Neural cell (in vitro differentiated cells): Measurements from ENCODE around the gene TMEM247. TPM values are rescaled to one million over a fixed set of nuclear protein-coding genes. Genes with fewer than 3 reads are reported as not detected.

ENCODE experiments used
- H2AFZ ChIP-seq: fragments of 200-600, 300-800 bp; sonication (generic), shearing (Covaris generic); 2 replicates; pipeline ENCODE4 v1.6.0; 2014; ENCODE audit warnings: low read depth, mild to moderate bottlenecking, antibody characterized with exemption, low read length, moderate library complexity
- H3F3A ChIP-seq: fragments of 200-600 bp; shearing (Covaris generic); 2 replicates; pipeline ENCODE4 v1.6.1; 2016; ENCODE audit warnings: mild to moderate bottlenecking, moderate library complexity, mixed read lengths, antibody characterized with exemption, low read length; ENCODE audit not compliant: insufficient read depth, poor library complexity, severe bottlenecking
- H3K27ac ChIP-seq: fragments of 200-600, 300-800 bp; sonication (generic), shearing (Covaris generic); 2 replicates; pipeline ENCODE4 v1.5.1; 2014; ENCODE audit warnings: mild to moderate bottlenecking, low read length, moderate library complexity
- H3K27me3 ChIP-seq: fragments of 300-800, 200-600 bp; sonication (generic), shearing (Covaris generic); 2 replicates; pipeline ENCODE4 v1.6.0; 2014; ENCODE audit warnings: mild to moderate bottlenecking, low read depth, low read length, moderate library complexity; ENCODE audit not compliant: insufficient read depth
- H3K36me3 ChIP-seq: fragments of 300-800, 200-600 bp; sonication (generic), shearing (Covaris generic); 2 replicates; pipeline ENCODE4 v1.5.1; 2014; ENCODE audit warnings: mild to moderate bottlenecking, antibody characterized with exemption, low read length, moderate library complexity; ENCODE audit not compliant: insufficient read depth
- H3K4me2 ChIP-seq: fragments of 300-800, 200-600 bp; sonication (generic), shearing (Covaris generic); 2 replicates; pipeline ENCODE4 v1.6.0; 2014; ENCODE audit warnings: mild to moderate bottlenecking, low read length
- H3K4me3 ChIP-seq: fragments of 300-800, 200-600 bp; sonication (generic), shearing (Covaris generic); 2 replicates; pipeline ENCODE4 v1.5.1; 2014; ENCODE audit warnings: mild to moderate bottlenecking, low read length, moderate library complexity
- H3K79me2 ChIP-seq: fragments of 200-600 bp; shearing (Covaris generic); replicated peaks from 2 replicates; pipeline ENCODE4 v1.6.0; 2014; ENCODE audit warnings: mild to moderate bottlenecking, low read length, moderate library complexity; ENCODE audit not compliant: insufficient read depth
- H3K9ac ChIP-seq: fragments of 300-800, 200-600 bp; sonication (generic), shearing (Covaris generic); 2 replicates; pipeline ENCODE4 v1.6.1; 2016; ENCODE audit warnings: mild to moderate bottlenecking, low read length, mixed read lengths
- H3K9me2 ChIP-seq: fragments of 200-600 bp; shearing (Covaris generic); 2 replicates; pipeline ENCODE4 v1.6.1; 2016; ENCODE audit warnings: mild to moderate bottlenecking, low read length, mixed read lengths; ENCODE audit not compliant: insufficient read depth
- H3K9me3 ChIP-seq: fragments of 200-600, 300-800 bp; sonication (generic), shearing (Covaris generic); 2 replicates; pipeline ENCODE4 v1.6.1; 2016; ENCODE audit warnings: mild to moderate bottlenecking, mixed run types, low read length, moderate library complexity, mixed read lengths
- H4K20me1 ChIP-seq: fragments of 200-600 bp; shearing (Covaris generic); 2 replicates; pipeline ENCODE4 v1.6.1; 2016; ENCODE audit warnings: mild to moderate bottlenecking, mixed run types; ENCODE audit not compliant: insufficient read depth
- EP300 ChIP-seq: fragments of 450-650 bp; conservative IDR thresholded peaks from 2 replicates; pipeline ENCODE4 v1.6.1; 2014; ENCODE audit warnings: antibody characterized with exemption, mild to moderate bottlenecking, moderate library complexity; ENCODE audit not compliant: poor library complexity, severe bottlenecking
- EZH2 ChIP-seq: fragments of 200-600, 300-800 bp; shearing (Covaris generic), sonication (generic); IDR thresholded peaks from 2 replicates; pipeline ENCODE4 v1.6.1; 2014; ENCODE audit warnings: antibody characterized with exemption, low read length, borderline replicate concordance, mild to moderate bottlenecking; ENCODE audit not compliant: insufficient read depth, poor library complexity, severe bottlenecking
- MXI1 ChIP-seq: fragments of 450-650 bp; conservative IDR thresholded peaks from 2 replicates; pipeline ENCODE4 v1.6.1; 2014; ENCODE audit warnings: antibody characterized with exemption, mild to moderate bottlenecking; ENCODE audit not compliant: poor library complexity, severe bottlenecking
- POLR2AphosphoS5 ChIP-seq: IDR thresholded peaks from 2 replicates; pipeline ENCODE4 v1.6.1; 2012
- RAD21 ChIP-seq: fragments of 450-650 bp; conservative IDR thresholded peaks from 2 replicates; pipeline ENCODE4 v1.6.1; 2014; ENCODE audit warnings: antibody characterized with exemption, mild to moderate bottlenecking, moderate library complexity
- REST ChIP-seq: IDR thresholded peaks from 2 replicates; pipeline ENCODE4 v1.6.1; 2012; ENCODE audit warnings: borderline replicate concordance
- SMC3 ChIP-seq: fragments of 450-650 bp; conservative IDR thresholded peaks from 2 replicates; pipeline ENCODE4 v1.6.1; 2014; ENCODE audit warnings: antibody characterized with exemption, mild to moderate bottlenecking, moderate library complexity; ENCODE audit not compliant: poor library complexity
- TAF1 ChIP-seq: IDR thresholded peaks from 2 replicates; pipeline ENCODE4 v1.6.1; 2012; ENCODE audit warnings: low read depth
- polyA plus RNA-seq: library from polyadenylated mRNA; depleted of rRNA; stranded (reverse); fragments of >200 nt; gene quantifications from 2 replicates; pipeline ENCODE4 v1.2.3, GENCODE V29; 2014
- TF ChIP-seq, protein P1 (sequence below): fragments of 450-650 bp; IDR thresholded peaks from 2 replicates; pipeline ENCODE4 v1.5.1; 2014; ENCODE audit warnings: antibody characterized with exemption, mild to moderate bottlenecking, moderate library complexity; ENCODE audit not compliant: poor library complexity, severe bottlenecking

TMEM247 gene
- polyA plus RNA-seq, 1 donor from 2014 or later: not detected

DNA sequence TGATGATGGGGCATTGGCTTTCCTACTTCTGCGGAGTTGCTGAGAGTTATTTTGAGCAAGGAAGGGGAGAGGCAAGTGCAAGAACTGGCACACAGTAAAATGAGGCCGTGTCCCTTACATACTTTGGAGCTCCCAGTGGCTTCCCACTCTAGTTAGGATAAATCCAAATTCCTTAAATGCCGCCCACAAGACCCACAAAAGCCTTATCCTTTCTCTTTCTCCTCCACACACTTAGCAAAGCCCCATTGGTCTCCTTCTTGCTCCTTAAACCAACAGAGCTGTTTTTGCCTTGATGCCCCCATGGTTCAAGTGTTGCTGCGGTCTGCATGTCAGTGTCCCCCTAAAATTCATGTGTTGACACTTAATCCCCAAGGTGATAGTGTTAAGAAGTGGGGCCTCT, 24.3 kb downstream of the TMEM247 start:
- no peak overlapping the region for H3K27ac ChIP-seq
- H3K4me3 ChIP-seq: no peak overlapping the region
- H3K9me2 ChIP-seq: no peaks in the 10 kb centered on the region
- H3K4me2 ChIP-seq: no peak overlapping the region
- H3F3A ChIP-seq: peaks cover 2% of the 10 kb centered on the region
- no peak overlapping the region for H2AFZ ChIP-seq
- no peaks in the 10 kb centered on the region for H3K79me2 ChIP-seq
- no peak overlapping the region for H3K9ac ChIP-seq
- no peaks in the 10 kb centered on the region for H3K36me3 ChIP-seq
- no peak for TF ChIP-seq EZH2
- TF ChIP-seq TAF1: no peak
- TF ChIP-seq SMC3: no peak
- no peaks in the 10 kb centered on the region for H3K27me3 ChIP-seq
- H3K9me3 ChIP-seq: no peaks in the 10 kb centered on the region
- H4K20me1 ChIP-seq: no peaks in the 10 kb centered on the region

GRCh38 chr2:46504221-46504620, 24.9 kb downstream of the TMEM247 start:
- no peak overlapping the region for H2AFZ ChIP-seq
- H3K36me3 ChIP-seq: no peaks in the 10 kb centered on the region
- H3K4me3 ChIP-seq: no peak overlapping the region
- H3K27me3 ChIP-seq: no peaks in the 10 kb centered on the region
- TF ChIP-seq REST: no peak
- TF ChIP-seq EZH2: no peak
- TF ChIP-seq, protein P1, sequence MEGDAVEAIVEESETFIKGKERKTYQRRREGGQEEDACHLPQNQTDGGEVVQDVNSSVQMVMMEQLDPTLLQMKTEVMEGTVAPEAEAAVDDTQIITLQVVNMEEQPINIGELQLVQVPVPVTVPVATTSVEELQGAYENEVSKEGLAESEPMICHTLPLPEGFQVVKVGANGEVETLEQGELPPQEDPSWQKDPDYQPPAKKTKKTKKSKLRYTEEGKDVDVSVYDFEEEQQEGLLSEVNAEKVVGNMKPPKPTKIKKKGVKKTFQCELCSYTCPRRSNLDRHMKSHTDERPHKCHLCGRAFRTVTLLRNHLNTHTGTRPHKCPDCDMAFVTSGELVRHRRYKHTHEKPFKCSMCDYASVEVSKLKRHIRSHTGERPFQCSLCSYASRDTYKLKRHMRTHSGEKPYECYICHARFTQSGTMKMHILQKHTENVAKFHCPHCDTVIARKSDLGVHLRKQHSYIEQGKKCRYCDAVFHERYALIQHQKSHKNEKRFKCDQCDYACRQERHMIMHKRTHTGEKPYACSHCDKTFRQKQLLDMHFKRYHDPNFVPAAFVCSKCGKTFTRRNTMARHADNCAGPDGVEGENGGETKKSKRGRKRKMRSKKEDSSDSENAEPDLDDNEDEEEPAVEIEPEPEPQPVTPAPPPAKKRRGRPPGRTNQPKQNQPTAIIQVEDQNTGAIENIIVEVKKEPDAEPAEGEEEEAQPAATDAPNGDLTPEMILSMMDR: no peak
- no peak for TF ChIP-seq TAF1
- no peak for TF ChIP-seq RAD21
- no peak for TF ChIP-seq SMC3
- no peaks in the 10 kb centered on the region for H3K9me2 ChIP-seq
- H3K9ac ChIP-seq: no peak overlapping the region
- H4K20me1 ChIP-seq: no peaks in the 10 kb centered on the region
- H3K9me3 ChIP-seq: no peaks in the 10 kb centered on the region
- H3F3A ChIP-seq: peaks cover 2% of the 10 kb centered on the region
- H3K79me2 ChIP-seq: no peaks in the 10 kb centered on the region
- no peak overlapping the region for H3K4me2 ChIP-seq
- H3K27ac ChIP-seq: no peak overlapping the region

DNA sequence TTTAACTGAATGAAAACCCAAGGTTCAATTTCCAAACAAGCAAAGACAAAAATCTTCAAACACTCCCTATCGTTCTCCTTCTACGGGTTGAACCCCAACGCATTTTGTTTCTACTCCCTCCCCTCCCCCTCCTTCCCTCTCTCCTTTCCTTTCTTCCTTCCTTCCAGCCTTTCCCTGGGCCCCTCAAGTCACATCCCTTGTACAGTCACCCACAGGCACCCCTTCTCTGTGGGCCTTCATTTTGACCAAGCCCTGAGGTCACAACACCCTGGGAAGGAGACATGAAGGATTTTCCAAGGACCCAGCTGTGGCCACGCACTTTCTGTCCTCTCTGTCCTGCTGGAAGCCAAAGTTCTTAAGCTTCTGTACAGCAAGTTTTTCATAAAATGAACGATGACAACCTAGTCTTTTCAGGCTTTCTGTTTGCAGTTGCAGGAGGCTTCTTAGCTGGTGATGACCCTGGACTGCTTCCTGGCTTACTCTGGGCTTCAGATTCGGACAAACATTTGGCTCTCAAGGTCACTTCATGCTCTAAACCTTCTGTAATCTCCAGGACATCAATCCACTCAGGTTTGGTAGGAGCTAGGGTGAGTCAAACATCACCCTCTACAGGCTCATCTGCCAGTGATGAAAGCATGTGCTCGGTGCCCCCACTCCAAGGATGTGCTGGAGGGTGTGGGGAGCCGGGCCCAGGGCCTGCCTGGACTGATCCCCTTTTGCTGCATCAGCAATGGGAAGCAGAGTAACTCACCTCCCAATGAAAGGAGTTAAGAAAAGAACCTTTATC, 25.5 kb downstream of the TMEM247 start:
- Histone ChIP-seq H4K20me1 (no peaks in the 10 kb centered on the region), H3K27ac (no peak overlapping the region), H2AFZ (no peak overlapping the region), H3K9me3 (no peaks in the 10 kb centered on the region), H3K4me2 (no peak overlapping the region), H3K9ac (no peak overlapping the region), H3K79me2 (no peaks in the 10 kb centered on the region), H3K27me3 (no peaks in the 10 kb centered on the region), H3K36me3 (no peaks in the 10 kb centered on the region), H3F3A (peaks cover under 1% of the 10 kb centered on the region), H3K4me3 (no peak overlapping the region), H3K9me2 (no peaks in the 10 kb centered on the region)
- no peak for TF ChIP-seq POLR2AphosphoS5
- no peak for TF ChIP-seq MXI1
- no peak for TF ChIP-seq SMC3
- TF ChIP-seq REST: no peak
- TF ChIP-seq EZH2: no peak
- no peak for TF ChIP-seq RAD21
- TF ChIP-seq, protein P1: no peak
- no peak for TF ChIP-seq EP300
- TF ChIP-seq TAF1: no peak
